GM12878 (cell line): ENCODE measurements around the gene L1CAM. TPM values are rescaled to one million over a fixed set of nuclear protein-coding genes. Genes with fewer than 3 reads are reported as not detected.

Experiments
- ATAC-seq: fragments of 200-7000 bp; cut with Tn5 transposase; 3 replicates; pipeline ENCODE4 v1.9.1; 2020; ENCODE audit warnings: mild to moderate bottlenecking, moderate library complexity
- BruUV-seq: library from RNA; stranded (reverse); fragments of 400-500 nt; replicated peaks from 2 replicates; lab custom pipeline; 2021; lab: Mats Ljungman, UMichigan
- CTCF ChIA-PET: fragments of 300-600 bp; sonication (Branson Sonifier 250); formaldehyde crosslinking; extraction: SDS; loops from one replicate; lab custom pipeline; 2021; ENCODE audit warnings: inconsistent platforms; lab: Yijun Ruan, JAX
- POLR2A ChIA-PET: fragments of 350-600 bp; formaldehyde crosslinking; extraction: SDS; loops from one replicate; lab custom pipeline; 2021; ENCODE audit warnings: inconsistent platforms; lab: Charles Lee
- RAD21 ChIA-PET: fragments of 300-600 bp; sonication (Branson Sonifier 250); formaldehyde crosslinking; loops from one replicate; lab custom pipeline; 2023; ENCODE audit warnings: antibody characterized with exemption; ENCODE audit not compliant: unreplicated experiment; lab: Charles Lee
- SMC1A ChIA-PET: fragments of 300-600 bp; sonication (Branson Sonifier 250); formaldehyde crosslinking; loops from one replicate; lab custom pipeline; 2023; ENCODE audit not compliant: unreplicated experiment, uncharacterized antibody; lab: Charles Lee
- DNase-seq: peaks from one replicate; pipeline ENCODE4 v3.0.0-alpha.2; 2011; ENCODE audit warnings: low read depth, low spot score
- FAIRE-seq: peaks from 3 replicates; lab custom pipeline; 2011; peaks lifted over from hg19 to GRCh38; lab: Jason Lieb, UNC
- H2AFZ ChIP-seq: 2 replicates; pipeline ENCODE4 v1.6.0; 2011; ENCODE audit warnings: low read depth, low read length, control low read depth; ENCODE audit not compliant: control insufficient read depth
- H3K27ac ChIP-seq: 2 replicates; pipeline ENCODE4 v1.5.1; 2011; ENCODE audit warnings: control low read depth; ENCODE audit not compliant: control insufficient read depth, insufficient read depth
- H3K27me3 ChIP-seq, 2 experiments: replicated peaks in 1 of 2; 2 replicates each; pipeline versions ENCODE4 v1.6.0 to v1.6.1; 2011; ENCODE audit warnings: low read length in 1 of 2; ENCODE audit not compliant: control insufficient read depth in 2 of 2, insufficient read depth in 2 of 2
- H3K36me3 ChIP-seq, 2 experiments: 2 replicates each; pipeline ENCODE4 v1.5.1; 2011; ENCODE audit warnings: low read length in 1 of 2; ENCODE audit not compliant: control insufficient read depth in 2 of 2, insufficient read depth in 2 of 2
- H3K4me1 ChIP-seq: 2 replicates; pipeline ENCODE4 v1.6.1; 2011; ENCODE audit warnings: mild to moderate bottlenecking, low read length, moderate library complexity, mixed read lengths; ENCODE audit not compliant: control insufficient read depth, insufficient read depth
- H3K4me2 ChIP-seq: 2 replicates; pipeline ENCODE4 v1.6.0; 2011; ENCODE audit warnings: control low read depth; ENCODE audit not compliant: control insufficient read depth, insufficient read depth
- H3K4me3 ChIP-seq: fragments of 200-600 bp; sonication (generic); 2 replicates; pipeline ENCODE4 v1.5.1; 2016
- H3K79me2 ChIP-seq: 2 replicates; pipeline ENCODE4 v1.6.0; 2011; ENCODE audit warnings: low read length; ENCODE audit not compliant: control insufficient read depth, insufficient read depth
- H3K9ac ChIP-seq: 2 replicates; pipeline ENCODE4 v1.8.0; 2011; ENCODE audit warnings: low read length, control low read depth, mixed read lengths; ENCODE audit not compliant: control insufficient read depth, insufficient read depth
- H3K9me3 ChIP-seq: replicated peaks from 3 replicates; pipeline ENCODE4 v1.5.1; 2011; ENCODE audit warnings: mild to moderate bottlenecking, low read length; ENCODE audit not compliant: control insufficient read depth, insufficient read depth
- H4K20me1 ChIP-seq: 2 replicates; pipeline ENCODE4 v1.6.0; 2011; ENCODE audit not compliant: control insufficient read depth, insufficient read depth
- BCLAF1 ChIP-seq: fragments of 450-650 bp; IDR thresholded peaks from 2 replicates; pipeline ENCODE4 v1.6.1; 2017; ENCODE audit warnings: antibody characterized with exemption, mild to moderate bottlenecking, moderate library complexity
- EP300 ChIP-seq, 2 experiments: fragments of 150-350 bp in 1 of 2; IDR thresholded peaks; 2 replicates each; pipeline ENCODE4 v1.6.1; 2011 to 2012; ENCODE audit warnings: low read depth in 2 of 2, low read length in 2 of 2, borderline replicate concordance in 1 of 2, improper control_type of control experiment in 1 of 2, inconsistent platforms in 1 of 2; ENCODE audit not compliant: control insufficient read depth in 1 of 2
- EZH2 ChIP-seq: IDR thresholded peaks from 2 replicates; pipeline ENCODE4 v1.6.1; 2012; ENCODE audit warnings: low read depth, mild to moderate bottlenecking, control low read depth, inconsistent platforms, low read length, borderline replicate concordance; ENCODE audit not compliant: control insufficient read depth
- FOXM1 ChIP-seq: IDR thresholded peaks from 2 replicates; pipeline ENCODE4 v1.6.1; 2012; ENCODE audit warnings: low read depth, mild to moderate bottlenecking, inconsistent platforms, low read length, moderate library complexity
- MXI1 ChIP-seq: fragments of 150-350 bp; IDR thresholded peaks from 2 replicates; pipeline ENCODE4 v1.6.1; 2011; ENCODE audit warnings: low read depth, mild to moderate bottlenecking, inconsistent platforms, low read length, improper control_type of control experiment
- RB1 ChIP-seq: fragments of 450-650 bp; formaldehyde crosslinking; IDR thresholded peaks from 2 replicates; pipeline ENCODE4 v1.6.1; 2017; ENCODE audit warnings: mild to moderate bottlenecking, borderline replicate concordance
- SRF ChIP-seq, 2 experiments: IDR thresholded peaks; 2 replicates each; pipeline ENCODE4 v1.6.1; 2011; ENCODE audit warnings: low read depth in 2 of 2, low read length in 2 of 2, mild to moderate bottlenecking in 1 of 2, moderate library complexity in 1 of 2
- STAT1 ChIP-seq: fragments of 450-650 bp; conservative IDR thresholded peaks from 2 replicates; pipeline ENCODE4 v1.6.1; 2014; ENCODE audit warnings: antibody characterized with exemption, mild to moderate bottlenecking
- TBL1XR1 ChIP-seq: IDR thresholded peaks from 2 replicates; pipeline ENCODE4 v1.6.1; 2012; ENCODE audit warnings: low read depth, low read length, improper control_type of control experiment
- YBX1 ChIP-seq: fragments of 450-650 bp; IDR thresholded peaks from 2 replicates; pipeline ENCODE4 v1.6.1; 2016; ENCODE audit warnings: antibody characterized with exemption
- ZNF592 ChIP-seq: fragments of 450-650 bp; IDR thresholded peaks from 2 replicates; pipeline ENCODE4 v1.6.1; 2017; ENCODE audit warnings: mild to moderate bottlenecking, moderate library complexity
- WGBS: methylation state at CpG from one replicate; pipeline ENCODE4 v1.1.6; 2016; ENCODE audit warnings: low lambda C conversion rate; ENCODE audit not compliant: insufficient replicate concordance, insufficient coverage; ENCODE audit errors: missing lambda C conversion rate; 5-methylcytosine and 5-hydroxymethylcytosine counted together
- in situ Hi-C: fragments of 300-500 bp; cut with MboI; formaldehyde crosslinking; loops from 9 replicates; pipeline ENCODE4 v1.14.3; 2018; ENCODE audit warnings: mixed read lengths
- intact Hi-C: fragments of 100-400 bp; cut with micrococcal nuclease; formaldehyde crosslinking; loops from one replicate; pipeline ENCODE4 v1.14.2; 2022; ENCODE audit not compliant: unreplicated experiment
- polyA plus RNA-seq, 11 experiments: library from polyadenylated mRNA; depleted of rRNA in 4 of 11; unstranded in 6 of 11; stranded (reverse) in 5 of 11; fragments of >200 nt; fragmentation: Nextera tagmentation in 4 of 11; fragmentation: Illumina TruSeq in 1 of 11; extraction: Ambion mirVana in 4 of 11; extraction: Trizol in 1 of 11; gene quantifications; 1 replicate in 1 of 11; 2 replicates in 10 of 11; pipeline versions ENCODE4 v1.2.1 to v1.2.3, GENCODE V29; 2011 to 2016; ENCODE audit warnings: inconsistent platforms in 2 of 11, missing spikeins in 2 of 11, low read depth in 1 of 11
- total RNA-seq, 4 experiments: library from RNA; depleted of rRNA in 3 of 4; stranded (reverse); fragments of >200 nt in 3 of 4; fragmentation: Illumina TruSeq in 1 of 4; extraction: Trizol in 1 of 4; gene quantifications; 2 replicates each; pipeline versions ENCODE4 v1.2.1 to v1.2.3, GENCODE V29; 2013 to 2021
- TF ChIP-seq, protein P1 (sequence below): fragments of 450-650 bp; IDR thresholded peaks from 2 replicates; pipeline ENCODE4 v1.6.1; 2017; ENCODE audit warnings: mild to moderate bottlenecking

Gene L1CAM
- total and polyA plus RNA-seq, 10 of the 15 experiments (the other 5 are each of a cell fraction or from before 2014, with no cell fraction given), result 0.01 to 0.64 (median 0.09) TPM; not detected in 5

DNA sequence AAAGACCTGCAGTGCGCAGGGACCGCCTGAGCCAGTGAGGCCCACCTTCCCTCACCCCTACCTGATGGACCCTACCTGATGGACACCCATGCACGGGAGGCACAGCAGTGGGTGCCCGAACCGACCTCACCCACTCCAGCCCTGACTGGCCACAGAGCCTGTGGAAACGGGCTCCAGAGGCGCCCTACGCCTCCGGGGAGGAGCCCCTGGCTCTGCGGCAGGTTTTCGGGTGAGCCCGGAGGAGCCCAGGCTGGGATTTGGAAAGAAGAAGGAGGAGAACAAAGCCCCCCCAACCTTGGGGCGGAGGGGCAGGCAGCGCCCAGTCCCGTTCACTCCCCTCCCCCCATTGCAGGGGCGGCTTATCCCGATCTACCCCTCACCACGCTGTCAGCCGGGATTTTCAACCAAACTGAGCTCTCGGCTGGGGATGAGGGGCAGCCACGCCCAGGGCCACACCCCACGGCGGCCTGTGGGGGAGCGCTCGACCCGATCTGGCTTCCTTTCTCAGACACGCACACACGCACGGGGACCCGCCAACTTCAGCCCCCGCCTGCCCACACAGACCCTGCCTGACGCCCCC is 675 bp downstream of the L1CAM start:
- no peak for ATAC-seq
- intact Hi-C loops, result no loop called here
- BruUV-seq, result no TSS peak
- TF ChIP-seq, protein P1, sequence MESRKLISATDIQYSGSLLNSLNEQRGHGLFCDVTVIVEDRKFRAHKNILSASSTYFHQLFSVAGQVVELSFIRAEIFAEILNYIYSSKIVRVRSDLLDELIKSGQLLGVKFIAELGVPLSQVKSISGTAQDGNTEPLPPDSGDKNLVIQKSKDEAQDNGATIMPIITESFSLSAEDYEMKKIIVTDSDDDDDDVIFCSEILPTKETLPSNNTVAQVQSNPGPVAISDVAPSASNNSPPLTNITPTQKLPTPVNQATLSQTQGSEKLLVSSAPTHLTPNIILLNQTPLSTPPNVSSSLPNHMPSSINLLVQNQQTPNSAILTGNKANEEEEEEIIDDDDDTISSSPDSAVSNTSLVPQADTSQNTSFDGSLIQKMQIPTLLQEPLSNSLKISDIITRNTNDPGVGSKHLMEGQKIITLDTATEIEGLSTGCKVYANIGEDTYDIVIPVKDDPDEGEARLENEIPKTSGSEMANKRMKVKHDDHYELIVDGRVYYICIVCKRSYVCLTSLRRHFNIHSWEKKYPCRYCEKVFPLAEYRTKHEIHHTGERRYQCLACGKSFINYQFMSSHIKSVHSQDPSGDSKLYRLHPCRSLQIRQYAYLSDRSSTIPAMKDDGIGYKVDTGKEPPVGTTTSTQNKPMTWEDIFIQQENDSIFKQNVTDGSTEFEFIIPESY, result no peak
- TF ChIP-seq TBL1XR1, result no peak
- TF ChIP-seq SRF (IDR thresholded peaks at IDR 0.05; ENCODE audit: low read depth in 2 of 2, low read length in 2 of 2), result no peak
- no peak for TF ChIP-seq EP300 (IDR thresholded peaks at IDR 0.05; ENCODE audit: borderline replicate concordance in 1 of 2, control insufficient read depth in 1 of 2, low read depth in 2 of 2, low read length in 2 of 2)
- no peak for TF ChIP-seq EZH2
- TF ChIP-seq RB1, result no peak
- TF ChIP-seq STAT1, result no peak
- TF ChIP-seq ZNF592, result no peak
- no peak for TF ChIP-seq MXI1
- no peak for TF ChIP-seq BCLAF1
- TF ChIP-seq YBX1, result no peak
- no peak for TF ChIP-seq FOXM1

More for the DNA sequence above, 675 bp downstream of the L1CAM start:
- peaks cover 0 to 2% of the 10 kb centered on the region in 2 experiments; a peak in 3 of 4 replicates for H3K27me3 ChIP-seq
- FAIRE-seq (no peak), DNase-seq (no peak)
- no peak overlapping the region for H3K9ac ChIP-seq
- H3K4me1 ChIP-seq, result no peaks in the 10 kb centered on the region; the same call in 1 of the 2 replicates
- H3K4me3 ChIP-seq, result no peak overlapping the region
- H3K27ac ChIP-seq, result no peak overlapping the region
- no peaks in the 10 kb centered on the region for H3K9me3 ChIP-seq
- in situ Hi-C loops, result no loop called here
- RAD21 ChIA-PET, result no interaction called here
- no peaks in the 10 kb centered on the region for H3K79me2 ChIP-seq
- no peak overlapping the region for H2AFZ ChIP-seq
- whole genome bisulfite sequencing, result 40% methylated on average over 22 of the region's 32 CpGs
- CTCF ChIA-PET, result no interaction called here
- no peaks in the 10 kb centered on the region for H3K36me3 ChIP-seq
- SMC1A ChIA-PET, result no interaction called here
- POLR2A ChIA-PET, result no interaction called here
- H4K20me1 ChIP-seq, result no peaks in the 10 kb centered on the region
- H3K4me2 ChIP-seq, result no peak overlapping the region
